ENCODE results near the gene GOLGA2.

GOLGA2 gene

GRCh38 chr9:128304136-128304970, 28.5 kb upstream of the GOLGA2 start:
- Mint-ChIP-seq H3K4me1 (no peaks in the 10 kb centered on the region), H3K27me3 (no peaks in the 10 kb centered on the region), H3K4me3 (no peak overlapping the region), H3K27ac (no peak overlapping the region), H3K36me3 (peaks cover 13% of the 10 kb centered on the region), H3K9me3 (no peaks in the 10 kb centered on the region)
- ATAC-seq: no peak

- Mint-ChIP-seq H3K4me3 (no peak overlapping the region), H3K27me3 (no peaks in the 10 kb centered on the region), H3K27ac (no peak overlapping the region), H3K4me1 (no peaks in the 10 kb centered on the region), H3K36me3 (no peaks in the 10 kb centered on the region), H3K9me3 (no peaks in the 10 kb centered on the region)
- ATAC-seq: no peak
Observed at GRCh38 chr9:128298535-128299482, 23.0 kb upstream of the GOLGA2 start.

GRCh38 chr9:128297221-128297773, 21.5 kb upstream of the GOLGA2 start:
- Mint-ChIP-seq H3K9me3 (no peaks in the 10 kb centered on the region), H3K27ac (no peak overlapping the region), H3K27me3 (no peaks in the 10 kb centered on the region), H3K36me3 (no peaks in the 10 kb centered on the region), H3K4me1 (no peaks in the 10 kb centered on the region), H3K4me3 (no peak overlapping the region)
- ATAC-seq: no peak

- H3K27ac Mint-ChIP-seq: no peak overlapping the region
- ATAC-seq: no peak
- H3K4me3 Mint-ChIP-seq: no peak overlapping the region
- H3K4me1 Mint-ChIP-seq: no peaks in the 10 kb centered on the region
- no peaks in the 10 kb centered on the region for H3K9me3 Mint-ChIP-seq
- H3K36me3 Mint-ChIP-seq: no peaks in the 10 kb centered on the region
- H3K27me3 Mint-ChIP-seq: no peaks in the 10 kb centered on the region
Observed at GRCh38 chr9:128296340-128297220, 20.8 kb upstream of the GOLGA2 start.

- Mint-ChIP-seq H3K4me1 (no peaks in the 10 kb centered on the region), H3K36me3 (peaks cover under 1% of the 10 kb centered on the region), H3K27me3 (no peaks in the 10 kb centered on the region), H3K9me3 (no peaks in the 10 kb centered on the region), H3K27ac (no peak overlapping the region), H3K4me3 (no peak overlapping the region)
- no peak for ATAC-seq
Observed at GRCh38 chr9:128294142-128294541, 18.3 kb upstream of the GOLGA2 start.

GRCh38 chr9:128293091-128293490, 17.3 kb upstream of the GOLGA2 start:
- Mint-ChIP-seq H3K27ac (no peak overlapping the region), H3K36me3 (peaks cover 11% of the 10 kb centered on the region), H3K4me3 (no peak overlapping the region), H3K9me3 (no peaks in the 10 kb centered on the region), H3K27me3 (no peaks in the 10 kb centered on the region), H3K4me1 (no peaks in the 10 kb centered on the region)
- ATAC-seq: no peak

- no peak for ATAC-seq
- no peaks in the 10 kb centered on the region for H3K4me1 Mint-ChIP-seq
- no peak overlapping the region for H3K27ac Mint-ChIP-seq
- H3K27me3 Mint-ChIP-seq: no peaks in the 10 kb centered on the region
- no peaks in the 10 kb centered on the region for H3K9me3 Mint-ChIP-seq
- H3K4me3 Mint-ChIP-seq: no peak overlapping the region
- H3K36me3 Mint-ChIP-seq: peaks cover 17% of the 10 kb centered on the region
Observed at GRCh38 chr9:128292009-128292408, 16.2 kb upstream of the GOLGA2 start.

GRCh38 chr9:128288273-128289004, 12.6 kb upstream of the GOLGA2 start:
- H3K27me3 Mint-ChIP-seq: no peaks in the 10 kb centered on the region
- H3K27ac Mint-ChIP-seq: no peak overlapping the region
- H3K4me1 Mint-ChIP-seq: peaks cover 9% of the 10 kb centered on the region
- peaks cover 31% of the 10 kb centered on the region for H3K36me3 Mint-ChIP-seq
- no peak for ATAC-seq
- H3K9me3 Mint-ChIP-seq: no peaks in the 10 kb centered on the region
- H3K4me3 Mint-ChIP-seq: no peak overlapping the region

GRCh38 chr9:128286440-128286839, 10.6 kb upstream of the GOLGA2 start:
- ATAC-seq: no peak
- Mint-ChIP-seq H3K27me3 (no peaks in the 10 kb centered on the region), H3K4me3 (no peak overlapping the region), H3K9me3 (no peaks in the 10 kb centered on the region), H3K4me1 (peaks cover 9% of the 10 kb centered on the region), H3K27ac (no peak overlapping the region), H3K36me3 (peaks cover 31% of the 10 kb centered on the region)

- Mint-ChIP-seq H3K27ac (no peak overlapping the region), H3K9me3 (no peaks in the 10 kb centered on the region), H3K4me1 (peaks cover 12% of the 10 kb centered on the region), H3K27me3 (no peaks in the 10 kb centered on the region), H3K36me3 (peaks cover 31% of the 10 kb centered on the region), H3K4me3 (no peak overlapping the region)
- no peak for ATAC-seq
Observed at GRCh38 chr9:128285033-128285784, 9.4 kb upstream of the GOLGA2 start.

GRCh38 chr9:128282500-128282899, 6.7 kb upstream of the GOLGA2 start:
- Mint-ChIP-seq H3K27me3 (no peaks in the 10 kb centered on the region), H3K4me1 (peaks cover 19% of the 10 kb centered on the region), H3K27ac (no peak overlapping the region), H3K4me3 (no peak overlapping the region), H3K36me3 (peaks cover 14% of the 10 kb centered on the region), H3K9me3 (no peaks in the 10 kb centered on the region)
- ATAC-seq: no peak

GRCh38 chr9:128280084-128280622, 4.3 kb upstream of the GOLGA2 start:
- Mint-ChIP-seq H3K9me3 (no peaks in the 10 kb centered on the region), H3K36me3 (peaks cover 5% of the 10 kb centered on the region), H3K27me3 (no peaks in the 10 kb centered on the region), H3K4me1 (peaks cover 31% of the 10 kb centered on the region), H3K27ac (no peak overlapping the region), H3K4me3 (no peak overlapping the region)
- ATAC-seq: no peak
